SK-N-SH (cell line): ENCODE results near the gene CTRB1. TPM values are rescaled to one million over a fixed set of nuclear protein-coding genes. Genes with fewer than 3 reads are reported as not detected.

Source experiments
- CTCF ChIA-PET: fragments of 300-600, 350-600 bp; formaldehyde crosslinking; extraction: SDS; loops from one replicate; lab custom pipeline; 2021; lab: Yijun Ruan, JAX
- POLR2A ChIA-PET: fragments of 350-600 bp; sonication (Branson Sonifier 250); formaldehyde crosslinking; extraction: SDS; loops from one replicate; lab custom pipeline; 2020; ENCODE audit warnings: antibody characterized with exemption, inconsistent platforms; lab: Yijun Ruan, JAX
- DNase-seq: peaks from one replicate; pipeline ENCODE4 v3.0.0; 2012
- H2AFZ ChIP-seq: fragments of 200-600 bp; sonication (generic); 2 replicates; pipeline ENCODE4 v1.8.1; 2016; ENCODE audit warnings: antibody characterized with exemption, mild to moderate bottlenecking, low read depth
- H3F3A ChIP-seq: fragments of 200-600 bp; sonication (generic); replicated peaks from 2 replicates; pipeline ENCODE3; 2016; ENCODE audit warnings: antibody characterized with exemption, mild to moderate bottlenecking; ENCODE audit not compliant: insufficient read depth
- H3K27ac ChIP-seq, 2 experiments: fragments of 200-500 bp in 1 of 2; fragments of 200-600 bp in 1 of 2; sonication (Bioruptor generic) in 1 of 2; sonication (generic), shearing (Covaris generic) in 1 of 2; 2 replicates each; pipeline versions ENCODE4 v1.5.1 to v1.6.1; 2014 to 2016; ENCODE audit warnings: low read depth in 2 of 2, inconsistent platforms in 1 of 2, low read length in 1 of 2, mild to moderate bottlenecking in 1 of 2, mixed read lengths in 1 of 2
- H3K27me3 ChIP-seq: fragments of 200-600 bp; sonication (generic), shearing (Covaris generic); 2 replicates; pipeline ENCODE4 v1.6.1; 2016; ENCODE audit warnings: mixed run types; ENCODE audit not compliant: insufficient read depth
- H3K36me3 ChIP-seq, 2 experiments: fragments of 200-500 bp in 1 of 2; fragments of 200-600 bp in 1 of 2; sonication (Bioruptor generic) in 1 of 2; sonication (generic) in 1 of 2; replicated peaks in 1 of 2; 2 replicates each; pipeline versions ENCODE3 to v1.5.1; 2014 to 2016; ENCODE audit warnings: low read length in 1 of 2, mild to moderate bottlenecking in 1 of 2; ENCODE audit not compliant: insufficient read depth in 2 of 2, control insufficient read depth in 1 of 2
- H3K4me1 ChIP-seq, 2 experiments: fragments of 200-500 bp in 1 of 2; fragments of 200-600 bp in 1 of 2; sonication (Bioruptor generic) in 1 of 2; sonication (generic), shearing (Covaris generic) in 1 of 2; 2 replicates each; pipeline versions ENCODE4 v1.5.1 to v1.6.1; 2014 to 2016; ENCODE audit warnings: low read depth in 1 of 2, low read length in 1 of 2, mixed run types in 1 of 2; ENCODE audit not compliant: insufficient read depth in 2 of 2, control insufficient read depth in 1 of 2
- H3K4me2 ChIP-seq: fragments of 200-600 bp; sonication (generic), shearing (Covaris generic); 2 replicates; pipeline ENCODE4 v1.6.1; 2017; ENCODE audit warnings: mixed run types
- H3K4me3 ChIP-seq, 2 experiments: fragments of 200-500 bp in 1 of 2; fragments of 200-600 bp in 1 of 2; sonication (Bioruptor generic) in 1 of 2; sonication (generic), shearing (Covaris generic) in 1 of 2; 2 replicates each; pipeline versions ENCODE4 v1.5.1 to v1.8.1; 2014 to 2016; ENCODE audit warnings: low read depth in 2 of 2, inconsistent platforms in 1 of 2, low read length in 1 of 2, mild to moderate bottlenecking in 1 of 2, mixed read lengths in 1 of 2, moderate library complexity in 1 of 2
- H3K79me2 ChIP-seq: fragments of 200-600 bp; sonication (generic); 2 replicates; pipeline ENCODE4 v1.8.1; 2017; ENCODE audit warnings: mild to moderate bottlenecking; ENCODE audit not compliant: insufficient read depth
- H3K9ac ChIP-seq: fragments of 200-600 bp; sonication (generic); 2 replicates; pipeline ENCODE4 v1.6.1; 2017; ENCODE audit warnings: mixed run types
- H3K9me2 ChIP-seq: fragments of 200-600 bp; sonication (generic); 2 replicates; pipeline ENCODE4 v1.6.1; 2017; ENCODE audit warnings: mixed run types
- H3K9me3 ChIP-seq: fragments of 200-600 bp; sonication (generic); 2 replicates; pipeline ENCODE4 v1.6.1; 2017; ENCODE audit warnings: mixed run types, mild to moderate bottlenecking, moderate library complexity
- H4K20me1 ChIP-seq: fragments of 200-600 bp; sonication (generic); 2 replicates; pipeline ENCODE4 v1.6.1; 2017; ENCODE audit warnings: mild to moderate bottlenecking, mixed run types; ENCODE audit not compliant: insufficient read depth
- EZH2phosphoT487 ChIP-seq: fragments of 200-600 bp; sonication (generic); IDR thresholded peaks from 2 replicates; pipeline ENCODE4 v1.6.1; 2017; ENCODE audit warnings: low read depth, mixed run types, mild to moderate bottlenecking, antibody characterized with exemption, moderate library complexity, borderline replicate concordance
- FOXM1 ChIP-seq: IDR thresholded peaks from 2 replicates; pipeline ENCODE4 v1.4.0; 2012; ENCODE audit warnings: low read depth, mild to moderate bottlenecking
- MXI1 ChIP-seq: IDR thresholded peaks from 2 replicates; pipeline ENCODE4 v1.6.1; 2012; ENCODE audit warnings: mild to moderate bottlenecking, low read depth, low read length, improper control_type of control experiment
- RXRA ChIP-seq: IDR thresholded peaks from 2 replicates; pipeline ENCODE4 v1.4.0; 2012; ENCODE audit warnings: low read depth, mild to moderate bottlenecking, borderline replicate concordance
- TAF1 ChIP-seq: IDR thresholded peaks from 2 replicates; pipeline ENCODE4 v1.6.1; 2012; ENCODE audit warnings: low read depth, mild to moderate bottlenecking, low read length, moderate library complexity, borderline replicate concordance
- TCF12 ChIP-seq: IDR thresholded peaks from 2 replicates; pipeline ENCODE4 v1.4.0; 2012
- YY1 ChIP-seq: IDR thresholded peaks from 2 replicates; pipeline ENCODE4 v1.4.0; 2012; ENCODE audit warnings: low read depth, mild to moderate bottlenecking
- WGBS: methylation state at CpG from one replicate; pipeline ENCODE4 v1.1.6; 2017; ENCODE audit warnings: low lambda C conversion rate; 5-methylcytosine and 5-hydroxymethylcytosine counted together
- polyA plus RNA-seq, 3 experiments: library from polyadenylated mRNA; depleted of rRNA; stranded (reverse); fragments of >200 nt; gene quantifications; 2 replicates each; pipeline ENCODE4 v1.2.3, GENCODE V29; 2012
- TF ChIP-seq, protein P1 (sequence below): IDR thresholded peaks from 2 replicates; pipeline ENCODE4; 2012
- TF ChIP-seq, protein P2 (sequence below): IDR thresholded peaks from 2 replicates; pipeline ENCODE4 v1.4.0; 2012; ENCODE audit warnings: low read depth
- TF ChIP-seq, protein P3 (sequence below): fragments of 200-600 bp; sonication (generic); IDR thresholded peaks from 2 replicates; pipeline ENCODE4 v1.6.1; 2017; ENCODE audit warnings: antibody characterized with exemption, mild to moderate bottlenecking, moderate library complexity

The CTRB1 gene
- polyA plus RNA-seq, 1 of the 3 experiments (the other 2 are of a cell fraction), result not detected

DNA sequence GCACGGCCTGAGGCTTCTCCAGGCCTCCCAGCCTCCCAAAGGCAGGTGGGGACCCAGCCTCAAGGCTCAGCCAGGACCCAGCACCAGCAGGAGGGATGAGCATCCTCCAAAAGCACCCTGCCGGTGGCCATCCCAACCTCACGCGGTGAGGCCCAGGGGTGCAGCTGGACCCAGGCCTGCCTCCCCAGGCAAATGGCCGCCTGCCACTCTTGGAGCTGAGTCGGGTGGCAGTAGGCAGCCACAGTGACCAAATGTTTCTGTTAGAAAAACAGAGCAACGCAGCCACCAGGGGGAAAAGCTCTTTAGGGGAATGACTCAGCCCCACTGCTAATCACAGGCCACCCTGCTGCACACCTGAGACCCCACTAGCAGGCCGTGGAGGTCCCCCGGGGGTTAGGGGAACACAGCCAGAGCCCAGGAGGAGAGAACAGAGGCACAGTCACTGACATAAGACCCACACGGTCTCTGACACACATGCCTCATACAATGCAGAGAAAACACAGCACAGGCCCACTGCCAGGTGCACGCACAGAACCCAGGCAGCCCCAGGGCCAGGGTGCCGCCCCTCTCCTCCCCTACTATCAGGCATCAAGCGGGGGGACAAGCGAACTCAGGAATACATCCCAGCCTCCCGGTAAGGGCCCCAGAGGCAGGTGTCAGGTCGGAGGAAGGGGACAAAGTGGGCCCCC lies 20.2 kb downstream of the CTRB1 start:
- CTCF ChIA-PET, result interaction anchor here (0.6 to 2.8 kb wide), 6 partner anchors 12 to 410 kb away, joined by 3 to 16 read pairs (median 3); partner anchors contain the start of gene BCAR1
- peaks cover 12 to 51% of the 10 kb centered on the region in 2 experiments for H3K36me3 ChIP-seq

DNA sequence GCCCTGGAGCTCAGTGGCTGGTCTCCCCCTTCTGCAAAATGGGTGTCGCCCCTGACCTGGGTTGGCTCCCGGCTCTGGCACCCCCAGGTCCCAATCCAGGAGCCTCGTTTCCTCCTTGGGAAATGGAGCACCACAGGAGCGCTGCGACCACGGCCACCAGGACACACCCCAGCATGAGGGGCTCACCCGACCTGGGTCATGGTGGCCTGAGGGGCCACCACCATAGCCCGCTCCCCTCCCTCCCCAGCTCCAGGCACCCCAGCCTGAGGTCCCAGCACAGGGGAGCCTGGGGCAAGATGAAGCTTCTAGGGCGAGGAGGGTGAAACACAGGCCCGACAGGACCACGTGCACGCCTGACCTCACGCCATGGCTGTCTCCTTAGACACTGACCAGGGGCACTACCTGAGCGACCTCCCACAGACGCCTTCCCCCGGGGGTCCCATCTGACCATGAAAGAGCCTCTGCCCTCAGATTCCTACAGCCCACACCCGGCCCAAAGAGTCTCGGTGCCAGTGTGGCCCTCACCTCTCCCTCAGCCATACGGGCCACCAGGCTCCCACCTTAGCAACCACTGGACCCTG lies 20.8 kb downstream of the CTRB1 start:
- peaks cover 50% of the 10 kb centered on the region for H4K20me1 ChIP-seq
- H3K4me1 ChIP-seq, result peaks cover 47 to 61% of the 10 kb centered on the region in 2 experiments
- no peaks in the 10 kb centered on the region for H3K9me3 ChIP-seq
- no peaks in the 10 kb centered on the region for H3K27me3 ChIP-seq
- ChIA-PET POLR2A (no interaction called here), CTCF (interaction anchor here (0.6 to 2.8 kb wide), 9 partner anchors 10 to 409 kb away, joined by 3 to 16 read pairs (median 3); partner anchors contain the start of gene BCAR1)
- H3K9me2 ChIP-seq, result no peaks in the 10 kb centered on the region
- no peak for DNase-seq
- no peak overlapping the region for H2AFZ ChIP-seq
- H3K79me2 ChIP-seq, result peaks cover 99% of the 10 kb centered on the region
- 94% methylated on average over 11 of the region's 19 CpGs for WGBS
- peak overlapping the region; percentile 86 for H3K4me2 ChIP-seq
- H3K27ac ChIP-seq, result peak overlapping the region; percentile 85 to 95
- H3F3A ChIP-seq, result peaks cover 26% of the 10 kb centered on the region
- H3K36me3 ChIP-seq, result peaks cover 12 to 48% of the 10 kb centered on the region in 2 experiments
- H3K4me3 ChIP-seq, result no peak overlapping the region
- TF ChIP-seq TAF1, result no peak
- TF ChIP-seq, protein P1, sequence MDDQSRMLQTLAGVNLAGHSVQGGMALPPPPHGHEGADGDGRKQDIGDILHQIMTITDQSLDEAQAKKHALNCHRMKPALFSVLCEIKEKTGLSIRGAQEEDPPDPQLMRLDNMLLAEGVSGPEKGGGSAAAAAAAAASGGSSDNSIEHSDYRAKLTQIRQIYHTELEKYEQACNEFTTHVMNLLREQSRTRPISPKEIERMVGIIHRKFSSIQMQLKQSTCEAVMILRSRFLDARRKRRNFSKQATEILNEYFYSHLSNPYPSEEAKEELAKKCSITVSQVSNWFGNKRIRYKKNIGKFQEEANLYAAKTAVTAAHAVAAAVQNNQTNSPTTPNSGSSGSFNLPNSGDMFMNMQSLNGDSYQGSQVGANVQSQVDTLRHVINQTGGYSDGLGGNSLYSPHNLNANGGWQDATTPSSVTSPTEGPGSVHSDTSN, result no peak
- TF ChIP-seq, protein P2, sequence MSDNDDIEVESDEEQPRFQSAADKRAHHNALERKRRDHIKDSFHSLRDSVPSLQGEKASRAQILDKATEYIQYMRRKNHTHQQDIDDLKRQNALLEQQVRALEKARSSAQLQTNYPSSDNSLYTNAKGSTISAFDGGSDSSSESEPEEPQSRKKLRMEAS, result no peak
- TF ChIP-seq, all 33 proteins: peak for 0
- peak overlapping the region; percentile 72 for H3K9ac ChIP-seq

More for the DNA sequence above, 20.2 kb downstream of the CTRB1 start:
- WGBS, result 45% methylated on average over 5 of the region's 16 CpGs
- no peak for TF ChIP-seq EZH2phosphoT487
- TF ChIP-seq RXRA, result no peak
- TF ChIP-seq, protein P1, result no peak
- peak; percentile 69; the same call in 1 of the 2 replicates for TF ChIP-seq YY1
- TF ChIP-seq TCF12, result peak; percentile 2; the same call in 1 of the 2 replicates
- TF ChIP-seq FOXM1, result peak; percentile 13; the same call in 1 of the 2 replicates
- TF ChIP-seq, protein P3, sequence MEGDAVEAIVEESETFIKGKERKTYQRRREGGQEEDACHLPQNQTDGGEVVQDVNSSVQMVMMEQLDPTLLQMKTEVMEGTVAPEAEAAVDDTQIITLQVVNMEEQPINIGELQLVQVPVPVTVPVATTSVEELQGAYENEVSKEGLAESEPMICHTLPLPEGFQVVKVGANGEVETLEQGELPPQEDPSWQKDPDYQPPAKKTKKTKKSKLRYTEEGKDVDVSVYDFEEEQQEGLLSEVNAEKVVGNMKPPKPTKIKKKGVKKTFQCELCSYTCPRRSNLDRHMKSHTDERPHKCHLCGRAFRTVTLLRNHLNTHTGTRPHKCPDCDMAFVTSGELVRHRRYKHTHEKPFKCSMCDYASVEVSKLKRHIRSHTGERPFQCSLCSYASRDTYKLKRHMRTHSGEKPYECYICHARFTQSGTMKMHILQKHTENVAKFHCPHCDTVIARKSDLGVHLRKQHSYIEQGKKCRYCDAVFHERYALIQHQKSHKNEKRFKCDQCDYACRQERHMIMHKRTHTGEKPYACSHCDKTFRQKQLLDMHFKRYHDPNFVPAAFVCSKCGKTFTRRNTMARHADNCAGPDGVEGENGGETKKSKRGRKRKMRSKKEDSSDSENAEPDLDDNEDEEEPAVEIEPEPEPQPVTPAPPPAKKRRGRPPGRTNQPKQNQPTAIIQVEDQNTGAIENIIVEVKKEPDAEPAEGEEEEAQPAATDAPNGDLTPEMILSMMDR, result peak; percentile 36
- TF ChIP-seq MXI1, result no peak
- TF ChIP-seq, all 33 proteins: peak for 4
- H3K27ac ChIP-seq, result peak overlapping the region; percentile 85 to 95
- peak overlapping the region; percentile 86 for H3K4me2 ChIP-seq
- no peaks in the 10 kb centered on the region for H3K9me2 ChIP-seq
- peaks cover 99% of the 10 kb centered on the region for H3K79me2 ChIP-seq
- H3F3A ChIP-seq, result peaks cover 26% of the 10 kb centered on the region
- peak overlapping the region; percentile 72 for H3K9ac ChIP-seq
- no peaks in the 10 kb centered on the region for H3K9me3 ChIP-seq
- POLR2A ChIA-PET, result no interaction called here
- H2AFZ ChIP-seq, result no peak overlapping the region
- no peak overlapping the region; a peak in 1 of 4 replicates for H3K4me3 ChIP-seq
- H4K20me1 ChIP-seq, result peaks cover 57% of the 10 kb centered on the region
- peak; percentile 54 for DNase-seq
- H3K4me1 ChIP-seq, result peaks cover 46 to 61% of the 10 kb centered on the region in 2 experiments
- no peaks in the 10 kb centered on the region for H3K27me3 ChIP-seq
